Heart right ventricle (tissue), 16 donors: ENCODE measurements around the gene COL16A1. TPM values are rescaled to one million over a fixed set of nuclear protein-coding genes. Genes with fewer than 3 reads are reported as not detected.

Source experiments
- ATAC-seq, 8 donors: fragments of 200-7000 bp; cut with Tn5 transposase; one replicate each; pipeline ENCODE4 v1.9.1; 2020; ENCODE audit warnings: mild to moderate bottlenecking in 8 of 8, moderate library complexity in 8 of 8, moderate number of reproducible peaks in 1 of 8
- DNase-seq, 2 donors: peaks; one replicate each; pipeline ENCODE4 v3.0.0-alpha.2; 2020
- H3K27ac ChIP-seq, 10 donors: fragments of 200-600 bp; sonication (generic) in 2 of 10; one replicate each; pipeline versions ENCODE4 v1.5.0 to v1.8.0; 2020 to 2022; ENCODE audit warnings: mild to moderate bottlenecking in 3 of 10
- H3K27me3 ChIP-seq, 7 donors: fragments of 200-600 bp; one replicate each; pipeline ENCODE4 v1.8.0; 2021 to 2022; ENCODE audit warnings: mild to moderate bottlenecking in 2 of 7
- H3K36me3 ChIP-seq, 9 donors: fragments of 200-600 bp; sonication (generic) in 1 of 9; one replicate each; pipeline versions ENCODE4 v1.5.0 to v1.8.0; 2020 to 2022; ENCODE audit warnings: mild to moderate bottlenecking in 2 of 9
- H3K4me1 ChIP-seq, 9 donors: fragments of 200-600 bp; sonication (generic) in 1 of 9; one replicate each; pipeline versions ENCODE4 v1.5.0 to v1.8.0; 2020 to 2022; ENCODE audit warnings: mild to moderate bottlenecking in 4 of 9
- H3K4me3 ChIP-seq, 10 donors: fragments of 200-600 bp; sonication (generic) in 2 of 10; one replicate each; pipeline versions ENCODE4 v1.5.0 to v1.8.0; 2020 to 2022; ENCODE audit warnings: mild to moderate bottlenecking in 7 of 10, moderate library complexity in 2 of 10
- H3K9me3 ChIP-seq, 11 donors: fragments of 200-600 bp in 10 of 11; sonication (generic) in 2 of 11; one replicate each; pipeline versions ENCODE4 v1.5.0 to v1.8.0; 2013 to 2022; ENCODE audit warnings: mild to moderate bottlenecking in 2 of 11, control low read depth in 1 of 11, moderate library complexity in 1 of 11
- WGBS, 2 donors: extraction: QIAGEN DNeasy Blood & Tissue Kit; methylation state at CpG; one replicate each; pipeline ENCODE4 v1.1.7; 2013; ENCODE audit warnings: inconsistent platforms in 1 of 2; 5-methylcytosine and 5-hydroxymethylcytosine counted together
- intact Hi-C, 10 donors: fragments of 100-400 bp; cut with DNase I; formaldehyde crosslinking; loops; one replicate each; pipeline versions ENCODE4 v1.11.1 to v1.14.2; 2022
- polyA plus RNA-seq, 2 donors: library from polyadenylated mRNA; stranded (reverse); fragments of 200-250 nt; gene quantifications; one replicate each; pipeline ENCODE4 v1.2.3, GENCODE V29; 2013
- total RNA-seq, 10 donors: library from RNA; stranded (reverse); fragmentation: NEBNext Ultra II Directional in 3 of 10; extraction: Animal tissue kit (Norgen Biotek cat#: 25700) in 3 of 10; gene quantifications; one replicate each; pipeline versions ENCODE4 v1.2.1 to v1.2.4, GENCODE V29; 2021 to 2023
- TF ChIP-seq, protein P1 (sequence below), 9 donors: fragments of 200-600 bp; sonication (generic) in 2 of 9; IDR thresholded peaks; one replicate each; pipeline versions ENCODE4 v1.5.0 to v1.8.0; 2021 to 2022; ENCODE audit warnings: antibody characterized with exemption in 9 of 9, mild to moderate bottlenecking in 5 of 9, moderate library complexity in 1 of 9
- donor health status: Arrhythmogenic right ventricular cardiomyopathy.
- donor health status: ischemic (EF 13 %, LVEDD 7.1; RV severe dilation, severe dysfunction).
- donor health status: healthy with polysubstance abuse.
- donor health status: DM: no; HTN: yes; CAD: no.
- donor health status: DM: no; HTN: no; CAD: no.
- donor health status: ischemic (EF 25% LVEDD 6.9; RV normal size, moderate dysfunction).
- donor health status: ischemic (EF 25% LVEDD 5.7; RV mildly dilated, moderate dysfunction).
- donor health status: healthy.
- donor health status: DM: yes; HTN: yes; CAD: no.
- donor health status: Ischemic cardiomyopathy.
- donor health status: ischemic (EF 35%, LVEDD 5.7; RV mildly dilated, moderate dysfunction).
- donor health status: nonischemic (EF 11% LVEDD 7.7; RV severe dilation, severe dysfunction).
- donor health status: DM: yes; HTN: yes; CAD: no.
- donor health status: PGD.
- donor health status: ischemic (EF 29% LVEDD 5.4; RV normal size, mild dysfunction).
- donor health status: nonischemic (EF 23%, LVEDD 6.1; RV moderate dilation, normal function).

Gene COL16A1
- total and polyA plus RNA-seq, 12 donors: 7.4 to 35.3 (median 16.6) TPM

DNA sequence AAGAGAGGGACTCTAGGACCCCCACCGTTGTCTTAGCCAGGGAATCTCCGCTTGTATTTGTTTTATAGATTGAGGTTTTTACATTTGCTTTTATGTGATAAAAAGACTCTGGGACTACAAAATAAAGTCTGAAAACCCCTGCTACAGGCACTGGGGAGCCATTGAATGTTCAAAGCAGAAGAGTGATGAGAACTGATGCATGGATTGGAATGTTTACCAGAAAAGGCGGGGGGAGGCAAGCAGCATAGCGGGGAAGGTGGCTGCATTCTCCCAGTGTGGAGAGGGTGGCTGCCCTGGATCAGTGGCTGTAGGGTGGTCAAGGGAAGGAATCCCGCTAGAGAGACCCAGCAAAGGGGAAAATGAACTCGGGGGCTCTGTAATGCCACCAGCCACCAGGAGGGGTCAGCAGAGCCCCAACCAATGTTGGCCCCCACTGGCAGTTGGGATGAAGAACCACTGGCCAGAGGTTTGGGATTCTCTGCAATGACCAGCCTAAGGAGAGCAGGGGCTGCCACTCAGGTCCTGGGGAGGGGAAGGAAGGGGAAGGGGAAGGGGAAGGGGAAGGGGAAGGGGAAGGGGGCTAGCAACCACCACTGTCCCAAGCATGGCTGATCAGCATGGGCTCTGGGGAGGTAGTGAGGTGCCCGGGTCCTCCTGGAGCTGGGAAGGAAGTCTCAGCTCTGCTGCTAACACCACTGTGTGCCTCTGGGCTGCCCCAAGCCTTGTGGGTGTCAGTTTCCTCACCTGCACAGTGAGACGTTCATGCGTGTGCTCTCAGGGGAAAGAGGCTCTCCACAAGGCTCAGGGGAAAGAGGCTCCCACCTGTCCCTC lies 40.0 kb downstream of the COL16A1 start:
- intact Hi-C loops: loop anchor here (1.0 to 10.0 kb wide), 12 partner anchors 51 to 321 kb away; no protein-coding TSS in a partner anchor
- no peaks in the 10 kb centered on the region for H3K9me3 ChIP-seq
- H3K27me3 ChIP-seq: no peaks in the 10 kb centered on the region
- no peak overlapping the region for H3K4me3 ChIP-seq
- ATAC-seq: peak in 7 of 8 donors; percentile 33 to 66 (median 52)
- WGBS, 2 donors: 52 to 56% methylated on average over 9 of the region's 9 CpGs
- H3K27ac ChIP-seq: no peak overlapping the region
- TF ChIP-seq, protein P1, sequence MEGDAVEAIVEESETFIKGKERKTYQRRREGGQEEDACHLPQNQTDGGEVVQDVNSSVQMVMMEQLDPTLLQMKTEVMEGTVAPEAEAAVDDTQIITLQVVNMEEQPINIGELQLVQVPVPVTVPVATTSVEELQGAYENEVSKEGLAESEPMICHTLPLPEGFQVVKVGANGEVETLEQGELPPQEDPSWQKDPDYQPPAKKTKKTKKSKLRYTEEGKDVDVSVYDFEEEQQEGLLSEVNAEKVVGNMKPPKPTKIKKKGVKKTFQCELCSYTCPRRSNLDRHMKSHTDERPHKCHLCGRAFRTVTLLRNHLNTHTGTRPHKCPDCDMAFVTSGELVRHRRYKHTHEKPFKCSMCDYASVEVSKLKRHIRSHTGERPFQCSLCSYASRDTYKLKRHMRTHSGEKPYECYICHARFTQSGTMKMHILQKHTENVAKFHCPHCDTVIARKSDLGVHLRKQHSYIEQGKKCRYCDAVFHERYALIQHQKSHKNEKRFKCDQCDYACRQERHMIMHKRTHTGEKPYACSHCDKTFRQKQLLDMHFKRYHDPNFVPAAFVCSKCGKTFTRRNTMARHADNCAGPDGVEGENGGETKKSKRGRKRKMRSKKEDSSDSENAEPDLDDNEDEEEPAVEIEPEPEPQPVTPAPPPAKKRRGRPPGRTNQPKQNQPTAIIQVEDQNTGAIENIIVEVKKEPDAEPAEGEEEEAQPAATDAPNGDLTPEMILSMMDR (IDR thresholded peaks at IDR 0.05): peak; percentile 83 to 92 (median 89)
- H3K36me3 ChIP-seq: peaks cover 0 to 32% (median 0%) of the 10 kb centered on the region in 9 donors
- peaks cover 6 to 26% (median 15%) of the 10 kb centered on the region in 9 donors for H3K4me1 ChIP-seq
- DNase-seq: peak; percentile 62 to 69

DNA sequence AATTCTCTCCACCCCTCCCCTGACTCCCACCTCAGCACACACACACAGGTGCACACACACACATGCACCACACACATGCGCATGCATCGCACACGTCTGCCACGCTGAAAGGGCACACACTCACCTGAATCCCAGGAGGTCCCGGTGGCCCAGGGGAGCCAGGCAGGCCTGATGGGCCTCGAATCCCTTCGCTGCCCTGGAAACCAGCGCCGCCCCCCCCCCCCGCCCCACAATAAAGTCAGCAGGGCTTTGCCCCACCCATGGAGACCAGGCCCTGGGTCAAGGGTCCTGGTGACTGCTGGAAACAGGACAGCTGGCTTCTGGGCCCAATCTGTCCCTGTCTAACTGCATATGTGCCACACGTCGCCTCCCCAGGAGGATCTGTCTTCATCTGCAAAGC lies 41.4 kb downstream of the COL16A1 start:
- ATAC-seq (no peak), DNase-seq (no peak)
- H3K27ac ChIP-seq: no peak overlapping the region
- H3K36me3 ChIP-seq: peaks cover 0 to 45% (median 0%) of the 10 kb centered on the region in 9 donors
- no peak overlapping the region for H3K4me3 ChIP-seq
- TF ChIP-seq, protein P1 (IDR thresholded peaks at IDR 0.05): no peak
- no peaks in the 10 kb centered on the region for H3K9me3 ChIP-seq
- 94% methylated on average over 12 of the region's 12 CpGs for WGBS, 2 donors
- intact Hi-C loops: loop anchor here in 9 of 10 donors (2.0 to 10.0 kb wide), 8 partner anchors 52 to 322 kb away; no protein-coding TSS in a partner anchor
- H3K4me1 ChIP-seq: peaks cover 6 to 25% (median 14%) of the 10 kb centered on the region in 9 donors
- H3K27me3 ChIP-seq: no peaks in the 10 kb centered on the region

DNA sequence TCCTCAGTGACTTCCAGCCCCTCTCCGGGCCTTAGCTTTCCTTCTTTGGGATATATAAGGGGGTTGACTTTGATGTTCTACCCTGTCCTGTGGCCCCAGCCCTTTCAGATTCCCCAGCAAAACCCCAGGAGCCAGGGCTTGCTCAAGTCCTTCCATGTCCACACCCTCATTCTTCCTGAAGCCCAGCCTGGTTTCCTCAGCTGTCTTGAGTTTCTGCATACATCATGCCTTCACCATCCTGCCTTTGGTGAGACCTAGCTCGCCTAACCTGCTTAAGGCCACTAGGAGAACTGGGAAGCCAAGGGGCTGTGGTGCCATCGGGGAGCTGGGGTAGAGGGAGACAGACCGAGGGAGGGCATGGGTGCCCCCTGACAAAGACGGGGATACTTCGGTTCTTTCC lies 42.0 kb downstream of the COL16A1 start:
- ATAC-seq (no peak), DNase-seq (no peak)
- WGBS, 2 donors: 95 to 97% methylated on average over 6 of the region's 6 CpGs
- intact Hi-C loops: loop anchor here in 9 of 10 donors (2.0 to 10.0 kb wide), 8 partner anchors 53 to 323 kb away; no protein-coding TSS in a partner anchor
- no peak overlapping the region for H3K27ac ChIP-seq
- no peaks in the 10 kb centered on the region for H3K9me3 ChIP-seq
- TF ChIP-seq, protein P1 (IDR thresholded peaks at IDR 0.05): no peak
- peaks cover 0 to 49% (median 0%) of the 10 kb centered on the region in 9 donors for H3K36me3 ChIP-seq
- H3K27me3 ChIP-seq: no peaks in the 10 kb centered on the region
- peaks cover 4 to 19% (median 9%) of the 10 kb centered on the region in 9 donors for H3K4me1 ChIP-seq
- H3K4me3 ChIP-seq: no peak overlapping the region

DNA sequence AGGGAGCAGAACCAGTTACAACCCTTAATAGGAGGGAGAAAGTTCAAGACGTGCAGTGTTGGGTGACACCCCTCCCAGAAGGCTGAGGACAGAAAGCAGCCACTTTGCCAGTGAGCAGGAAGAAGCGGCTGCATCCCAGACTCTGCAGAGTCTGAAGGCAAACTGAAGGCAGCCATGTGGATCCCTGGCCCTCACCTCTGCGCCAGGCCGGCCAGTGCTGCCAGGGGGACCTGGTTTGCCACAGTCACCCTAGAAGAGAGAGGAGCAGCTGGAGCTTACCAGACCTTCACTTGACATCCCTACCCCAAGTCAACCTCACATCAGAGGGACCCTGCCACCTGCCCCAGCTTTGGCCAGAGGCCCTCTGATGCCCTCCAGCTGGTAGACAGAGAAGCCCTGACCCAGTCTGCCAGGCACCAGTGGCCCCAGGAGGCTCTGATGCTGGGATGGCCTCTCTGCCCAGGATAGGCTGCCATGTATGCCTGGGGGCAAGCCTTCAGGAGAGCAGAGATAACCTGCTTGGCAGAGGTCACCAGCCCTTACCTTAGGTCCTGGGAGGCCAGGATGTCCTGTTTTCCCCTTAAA lies 42.9 kb downstream of the COL16A1 start:
- H3K27me3 ChIP-seq: no peaks in the 10 kb centered on the region
- no peak for DNase-seq
- TF ChIP-seq, protein P1 (IDR thresholded peaks at IDR 0.05): no peak
- peaks cover 0 to 56% (median 0%) of the 10 kb centered on the region in 9 donors for H3K36me3 ChIP-seq
- intact Hi-C loops: loop anchor here in 9 of 10 donors (5.0 to 10.0 kb wide), 7 partner anchors 54 to 324 kb away; no protein-coding TSS in a partner anchor
- no peak overlapping the region for H3K27ac ChIP-seq
- H3K4me1 ChIP-seq: peaks cover 0 to 11% (median under 1%) of the 10 kb centered on the region in 9 donors
- ATAC-seq: no peak
- no peak overlapping the region for H3K4me3 ChIP-seq
- no peaks in the 10 kb centered on the region for H3K9me3 ChIP-seq
- 88 to 93% methylated on average over 4 of the region's 4 CpGs for WGBS, 2 donors
